ENCODE results near the gene ITGB5. TPM values are rescaled to one million over a fixed set of nuclear protein-coding genes. Genes with fewer than 3 reads are reported as not detected.

ITGB5 gene
- total RNA-seq, 2 experiments from 2014 or later, result not detected

GRCh38 chr3:124826703-124827102, 60.5 kb downstream of the ITGB5 start:
- intact Hi-C loops (cut with micrococcal nuclease; ENCODE audit: unreplicated experiment), result no loop called here
- no TSS peak for BruUV-seq (replicated peaks)
- Histone ChIP-seq H3K4me1 (ENCODE audit: insufficient read depth, low read length, poor library complexity, severe bottlenecking) (no peaks in the 10 kb centered on the region), H3K9me3 (ENCODE audit: low read length) (no peaks in the 10 kb centered on the region), H2AFZ (ENCODE audit: low read length) (no peak overlapping the region), H3K4me2 (ENCODE audit: low read length) (no peak overlapping the region), H3K9me2 (ENCODE audit: insufficient read depth, low read length) (no peaks in the 10 kb centered on the region), H4K20me1 (ENCODE audit: insufficient read depth, low read length) (no peaks in the 10 kb centered on the region), H3K4me3 (ENCODE audit: low read depth, low read length, poor library complexity, severe bottlenecking) (no peak overlapping the region), H3K36me3 (ENCODE audit: insufficient read depth, low read length) (no peaks in the 10 kb centered on the region), H3K79me2 (ENCODE audit: insufficient read depth, low read depth, low read length) (no peaks in the 10 kb centered on the region), H3K27ac (ENCODE audit: low read depth, low read length, poor library complexity, severe bottlenecking) (no peak overlapping the region)
- ChIA-PET CTCF (ENCODE audit: unreplicated experiment) (no interaction called here), POLR2A (interaction anchor here (0.6 kb wide), 1 partner anchor 45 kb away, joined by 3 read pairs; no protein-coding TSS in a partner anchor)
- no peak for DNase-seq (ENCODE audit: low spot score)
- TF ChIP-seq EZH2phosphoT487 (IDR thresholded peaks at IDR 0.05; ENCODE audit: borderline replicate concordance, low read depth, low read length) (no peak), CTCF (conservative IDR thresholded peaks at IDR 0.05; ENCODE audit: low read length) (no peak)

GRCh38 chr3:124824286-124824915, 62.8 kb downstream of the ITGB5 start:
- CTCF ChIA-PET (ENCODE audit: unreplicated experiment), result no interaction called here
- no peaks in the 10 kb centered on the region for H3K36me3 ChIP-seq (ENCODE audit: insufficient read depth, low read length)
- POLR2A ChIA-PET, result no interaction called here
- H3K79me2 ChIP-seq (ENCODE audit: insufficient read depth, low read depth, low read length), result no peaks in the 10 kb centered on the region
- no TSS peak for BruUV-seq (replicated peaks)
- intact Hi-C loops (cut with micrococcal nuclease; ENCODE audit: unreplicated experiment), result no loop called here
- H3K4me2 ChIP-seq (ENCODE audit: low read length), result no peak overlapping the region
- H3K9me2 ChIP-seq (ENCODE audit: insufficient read depth, low read length), result no peaks in the 10 kb centered on the region
- TF ChIP-seq CTCF (conservative IDR thresholded peaks at IDR 0.05; ENCODE audit: low read length), result no peak
- TF ChIP-seq EZH2phosphoT487 (IDR thresholded peaks at IDR 0.05; ENCODE audit: borderline replicate concordance, low read depth, low read length), result no peak
- no peak overlapping the region for H2AFZ ChIP-seq (ENCODE audit: low read length)
- no peaks in the 10 kb centered on the region for H3K9me3 ChIP-seq (ENCODE audit: low read length)
- H3K4me3 ChIP-seq (ENCODE audit: low read depth, low read length, poor library complexity, severe bottlenecking), result no peak overlapping the region
- no peak for DNase-seq (ENCODE audit: low spot score)
- H3K4me1 ChIP-seq (ENCODE audit: insufficient read depth, low read length, poor library complexity, severe bottlenecking), result no peaks in the 10 kb centered on the region
- no peaks in the 10 kb centered on the region for H4K20me1 ChIP-seq (ENCODE audit: insufficient read depth, low read length)
- H3K27ac ChIP-seq (ENCODE audit: low read depth, low read length, poor library complexity, severe bottlenecking), result no peak overlapping the region

GRCh38 chr3:124823648-124824047, 63.5 kb downstream of the ITGB5 start:
- no TSS peak for BruUV-seq (replicated peaks)
- ChIA-PET POLR2A (interaction anchor here (0.6 kb wide), 1 partner anchor 37 kb away, joined by 3 read pairs; no protein-coding TSS in a partner anchor), CTCF (ENCODE audit: unreplicated experiment) (no interaction called here)
- intact Hi-C loops (cut with micrococcal nuclease; ENCODE audit: unreplicated experiment), result no loop called here
- no peaks in the 10 kb centered on the region for H3K36me3 ChIP-seq (ENCODE audit: insufficient read depth, low read length)
- no peaks in the 10 kb centered on the region for H4K20me1 ChIP-seq (ENCODE audit: insufficient read depth, low read length)
- H3K4me3 ChIP-seq (ENCODE audit: low read depth, low read length, poor library complexity, severe bottlenecking), result no peak overlapping the region
- H3K9me3 ChIP-seq (ENCODE audit: low read length), result no peaks in the 10 kb centered on the region
- H2AFZ ChIP-seq (ENCODE audit: low read length), result no peak overlapping the region
- no peaks in the 10 kb centered on the region for H3K79me2 ChIP-seq (ENCODE audit: insufficient read depth, low read depth, low read length)
- no peaks in the 10 kb centered on the region for H3K9me2 ChIP-seq (ENCODE audit: insufficient read depth, low read length)
- H3K27ac ChIP-seq (ENCODE audit: low read depth, low read length, poor library complexity, severe bottlenecking), result no peak overlapping the region
- H3K4me2 ChIP-seq (ENCODE audit: low read length), result no peak overlapping the region
- TF ChIP-seq CTCF (conservative IDR thresholded peaks at IDR 0.05; ENCODE audit: low read length), result no peak
- TF ChIP-seq EZH2phosphoT487 (IDR thresholded peaks at IDR 0.05; ENCODE audit: borderline replicate concordance, low read depth, low read length), result no peak
- no peaks in the 10 kb centered on the region for H3K4me1 ChIP-seq (ENCODE audit: insufficient read depth, low read length, poor library complexity, severe bottlenecking)
- no peak for DNase-seq (ENCODE audit: low spot score)
